IMR-90 (cell line): Measurements from ENCODE around the gene SVOPL.

Experiments used
- BHLHE40 ChIP-seq: fragments of 150-350 bp; IDR thresholded peaks from 2 replicates; pipeline ENCODE4 v1.6.1; 2016; ENCODE audit warnings: mild to moderate bottlenecking, low read depth, low read length
- CEBPB ChIP-seq: IDR thresholded peaks from 2 replicates; pipeline ENCODE4 v1.6.1; 2012; ENCODE audit warnings: low read depth, low read length, improper control_type of control experiment
- CHD1 ChIP-seq: IDR thresholded peaks from 2 replicates; pipeline ENCODE4 v1.6.1; 2012; ENCODE audit warnings: low read depth, low read length, improper control_type of control experiment
- FOS ChIP-seq: fragments of 150-350 bp; IDR thresholded peaks from 2 replicates; pipeline ENCODE4 v1.6.1; 2016; ENCODE audit warnings: low read depth, low read length
- MAFK ChIP-seq: IDR thresholded peaks from 2 replicates; pipeline ENCODE4 v1.6.1; 2012; ENCODE audit warnings: low read depth, low read length, improper control_type of control experiment
- POLR2A ChIP-seq: IDR thresholded peaks from 2 replicates; pipeline ENCODE4 v1.6.1; 2012; ENCODE audit warnings: mild to moderate bottlenecking, low read depth, low read length
- RAD21 ChIP-seq: IDR thresholded peaks from 2 replicates; pipeline ENCODE4 v1.6.1; 2012; ENCODE audit warnings: low read length, improper control_type of control experiment
- RCOR1 ChIP-seq: IDR thresholded peaks from 2 replicates; pipeline ENCODE4 v1.6.1; 2012; ENCODE audit warnings: mild to moderate bottlenecking, low read length, improper control_type of control experiment; ENCODE audit not compliant: insufficient replicate concordance
- RFX5 ChIP-seq: IDR thresholded peaks from 2 replicates; pipeline ENCODE4 v1.8.0; 2012; ENCODE audit warnings: low read depth, mild to moderate bottlenecking, low read length, moderate library complexity
- SMC3 ChIP-seq: fragments of 150-350 bp; IDR thresholded peaks from 2 replicates; pipeline ENCODE4 v1.6.1; 2016; ENCODE audit warnings: low read depth, mild to moderate bottlenecking, antibody characterized with exemption, low read length, moderate library complexity
- TF ChIP-seq, protein P1 (sequence below): conservative IDR thresholded peaks from 2 replicates; pipeline ENCODE4 v1.5.1; 2012; ENCODE audit warnings: mild to moderate bottlenecking, low read depth, low read length, improper control_type of control experiment
- TF ChIP-seq, protein P2 (sequence below): fragments of 150-350 bp; IDR thresholded peaks from 2 replicates; pipeline ENCODE4 v1.6.1; 2016; ENCODE audit warnings: low read depth, mild to moderate bottlenecking, low read length, moderate library complexity, borderline replicate concordance
- TF ChIP-seq, protein P3 (sequence below): fragments of 150-350 bp; IDR thresholded peaks from 2 replicates; pipeline ENCODE4 v1.6.1; 2017; ENCODE audit warnings: mild to moderate bottlenecking, antibody characterized with exemption, low read length, low read depth

DNA sequence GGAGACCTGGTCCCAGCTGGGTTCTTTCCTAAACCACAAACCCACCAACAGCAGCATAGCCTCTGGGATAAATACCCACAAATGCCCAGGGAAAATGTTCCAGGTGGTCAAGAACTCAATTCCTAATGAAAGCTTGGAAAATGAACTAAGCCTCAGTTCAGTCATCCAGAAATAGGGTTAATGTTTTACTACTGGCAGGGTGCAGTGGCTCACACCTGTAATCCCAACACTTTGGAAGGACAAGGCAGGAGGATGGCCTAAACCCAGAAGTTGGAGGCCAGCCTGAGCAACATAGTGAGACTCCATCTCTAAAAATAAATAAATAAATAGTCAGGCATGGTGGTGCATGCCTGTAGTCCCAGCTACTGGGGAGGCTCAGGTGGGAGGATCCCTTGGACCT lies 82.2 kb downstream of the SVOPL start:
- TF ChIP-seq, protein P1, sequence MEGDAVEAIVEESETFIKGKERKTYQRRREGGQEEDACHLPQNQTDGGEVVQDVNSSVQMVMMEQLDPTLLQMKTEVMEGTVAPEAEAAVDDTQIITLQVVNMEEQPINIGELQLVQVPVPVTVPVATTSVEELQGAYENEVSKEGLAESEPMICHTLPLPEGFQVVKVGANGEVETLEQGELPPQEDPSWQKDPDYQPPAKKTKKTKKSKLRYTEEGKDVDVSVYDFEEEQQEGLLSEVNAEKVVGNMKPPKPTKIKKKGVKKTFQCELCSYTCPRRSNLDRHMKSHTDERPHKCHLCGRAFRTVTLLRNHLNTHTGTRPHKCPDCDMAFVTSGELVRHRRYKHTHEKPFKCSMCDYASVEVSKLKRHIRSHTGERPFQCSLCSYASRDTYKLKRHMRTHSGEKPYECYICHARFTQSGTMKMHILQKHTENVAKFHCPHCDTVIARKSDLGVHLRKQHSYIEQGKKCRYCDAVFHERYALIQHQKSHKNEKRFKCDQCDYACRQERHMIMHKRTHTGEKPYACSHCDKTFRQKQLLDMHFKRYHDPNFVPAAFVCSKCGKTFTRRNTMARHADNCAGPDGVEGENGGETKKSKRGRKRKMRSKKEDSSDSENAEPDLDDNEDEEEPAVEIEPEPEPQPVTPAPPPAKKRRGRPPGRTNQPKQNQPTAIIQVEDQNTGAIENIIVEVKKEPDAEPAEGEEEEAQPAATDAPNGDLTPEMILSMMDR, result no peak
- TF ChIP-seq SMC3 (no peak), RAD21 (no peak), CEBPB (no peak), MAFK (no peak), POLR2A (no peak), CHD1 (no peak), BHLHE40 (no peak), RFX5 (no peak), RCOR1 (no peak), FOS (no peak)
- TF ChIP-seq, protein P2, sequence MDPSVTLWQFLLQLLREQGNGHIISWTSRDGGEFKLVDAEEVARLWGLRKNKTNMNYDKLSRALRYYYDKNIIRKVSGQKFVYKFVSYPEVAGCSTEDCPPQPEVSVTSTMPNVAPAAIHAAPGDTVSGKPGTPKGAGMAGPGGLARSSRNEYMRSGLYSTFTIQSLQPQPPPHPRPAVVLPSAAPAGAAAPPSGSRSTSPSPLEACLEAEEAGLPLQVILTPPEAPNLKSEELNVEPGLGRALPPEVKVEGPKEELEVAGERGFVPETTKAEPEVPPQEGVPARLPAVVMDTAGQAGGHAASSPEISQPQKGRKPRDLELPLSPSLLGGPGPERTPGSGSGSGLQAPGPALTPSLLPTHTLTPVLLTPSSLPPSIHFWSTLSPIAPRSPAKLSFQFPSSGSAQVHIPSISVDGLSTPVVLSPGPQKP, result no peak
- TF ChIP-seq, protein P3, sequence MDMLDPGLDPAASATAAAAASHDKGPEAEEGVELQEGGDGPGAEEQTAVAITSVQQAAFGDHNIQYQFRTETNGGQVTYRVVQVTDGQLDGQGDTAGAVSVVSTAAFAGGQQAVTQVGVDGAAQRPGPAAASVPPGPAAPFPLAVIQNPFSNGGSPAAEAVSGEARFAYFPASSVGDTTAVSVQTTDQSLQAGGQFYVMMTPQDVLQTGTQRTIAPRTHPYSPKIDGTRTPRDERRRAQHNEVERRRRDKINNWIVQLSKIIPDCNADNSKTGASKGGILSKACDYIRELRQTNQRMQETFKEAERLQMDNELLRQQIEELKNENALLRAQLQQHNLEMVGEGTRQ, result no peak
